B cell (primary cell): Measurements from ENCODE around the gene KDELR1.

Source experiments
- EZH2 ChIP-seq: IDR thresholded peaks from 2 replicates; pipeline ENCODE4 v1.6.1; 2012; ENCODE audit warnings: borderline replicate concordance, low read depth, mild to moderate bottlenecking, moderate library complexity, low read length; ENCODE audit not compliant: insufficient read depth, poor library complexity, severe bottlenecking
- TF ChIP-seq, protein P1 (sequence below): fragments of 200-600 bp; IDR thresholded peaks from one replicate; pipeline ENCODE4 v1.8.0; 2022; ENCODE audit warnings: antibody characterized with exemption, mild to moderate bottlenecking

DNA sequence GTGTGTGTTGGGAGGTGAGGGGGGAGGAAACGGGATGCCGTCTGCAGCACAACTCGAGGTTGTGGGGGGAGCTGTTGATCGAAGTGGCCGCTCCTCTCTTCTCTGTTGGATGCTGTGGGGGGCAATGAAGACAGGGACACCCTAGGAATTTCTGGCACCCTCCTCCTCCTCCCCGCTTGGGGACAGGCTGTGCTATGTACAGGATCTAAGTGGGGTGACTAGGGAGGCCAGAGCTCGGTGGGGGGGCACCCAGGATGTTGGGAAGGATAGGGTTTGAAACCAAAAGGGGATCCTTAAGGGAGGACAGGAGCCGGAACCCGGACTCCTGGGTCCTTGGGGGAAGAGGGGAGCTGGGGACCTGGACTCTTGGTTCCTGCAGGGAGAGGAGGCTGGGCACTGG, 4.1 kb upstream of the KDELR1 start:
- TF ChIP-seq, protein P1, sequence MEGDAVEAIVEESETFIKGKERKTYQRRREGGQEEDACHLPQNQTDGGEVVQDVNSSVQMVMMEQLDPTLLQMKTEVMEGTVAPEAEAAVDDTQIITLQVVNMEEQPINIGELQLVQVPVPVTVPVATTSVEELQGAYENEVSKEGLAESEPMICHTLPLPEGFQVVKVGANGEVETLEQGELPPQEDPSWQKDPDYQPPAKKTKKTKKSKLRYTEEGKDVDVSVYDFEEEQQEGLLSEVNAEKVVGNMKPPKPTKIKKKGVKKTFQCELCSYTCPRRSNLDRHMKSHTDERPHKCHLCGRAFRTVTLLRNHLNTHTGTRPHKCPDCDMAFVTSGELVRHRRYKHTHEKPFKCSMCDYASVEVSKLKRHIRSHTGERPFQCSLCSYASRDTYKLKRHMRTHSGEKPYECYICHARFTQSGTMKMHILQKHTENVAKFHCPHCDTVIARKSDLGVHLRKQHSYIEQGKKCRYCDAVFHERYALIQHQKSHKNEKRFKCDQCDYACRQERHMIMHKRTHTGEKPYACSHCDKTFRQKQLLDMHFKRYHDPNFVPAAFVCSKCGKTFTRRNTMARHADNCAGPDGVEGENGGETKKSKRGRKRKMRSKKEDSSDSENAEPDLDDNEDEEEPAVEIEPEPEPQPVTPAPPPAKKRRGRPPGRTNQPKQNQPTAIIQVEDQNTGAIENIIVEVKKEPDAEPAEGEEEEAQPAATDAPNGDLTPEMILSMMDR: no peak
- no peak for TF ChIP-seq EZH2
